ENCODE results near the gene WDR37. TPM values are rescaled to one million over a fixed set of nuclear protein-coding genes. Genes with fewer than 3 reads are reported as not detected.

WDR37 gene
- total and polyA plus RNA-seq, 2 donors (not counting 1 experiment from before 2014, with no cell fraction given), result 17.3 to 33.2 TPM

- ATAC-seq (ENCODE audit: low read depth) (no peak), DNase-seq (no peak)
- ChIA-PET POLR2A (no interaction called here), CTCF (no interaction called here)
- H3K4me1 Mint-ChIP-seq, result no peaks in the 10 kb centered on the region
- TF ChIP-seq CTCF (IDR thresholded peaks at IDR 0.05) (no peak), EZH2 (IDR thresholded peaks at IDR 0.05; ENCODE audit: borderline replicate concordance, insufficient read depth, low read depth, low read length, poor library complexity, severe bottlenecking) (no peak)
- no peaks in the 10 kb centered on the region for H3K79me2 ChIP-seq (ENCODE audit: control insufficient read depth, insufficient read depth, low read length)
- H3K9me3 ChIP-seq (ENCODE audit: control extremely low read depth in 1 of 3, control insufficient read depth in 2 of 3, insufficient read depth in 1 of 3, low read length in 2 of 3), result peaks cover 0 to 3% (median 0%) of the 10 kb centered on the region in 3 donors
- 92% methylated on average over 25 of the region's 27 CpGs for WGBS (ENCODE audit: insufficient coverage)
- H2AFZ ChIP-seq (ENCODE audit: insufficient read depth, low read depth, low read length, poor library complexity, severe bottlenecking), result no peak overlapping the region
- no peak overlapping the region for H3K4me3 Mint-ChIP-seq
- H3K9ac ChIP-seq (ENCODE audit: low read length), result no peak overlapping the region
- H4K20me1 ChIP-seq (ENCODE audit: control insufficient read depth, insufficient read depth, low read length, poor library complexity, severe bottlenecking), result no peaks in the 10 kb centered on the region
- H3K4me1 ChIP-seq (ENCODE audit: control insufficient read depth in 2 of 2, insufficient read depth in 2 of 2, low read length in 2 of 2), result no peaks in the 10 kb centered on the region
- H3K9me3 Mint-ChIP-seq (ENCODE audit: insufficient read depth), result no peaks in the 10 kb centered on the region
- intact Hi-C loops (cut with micrococcal nuclease), result no loop called here
- no peak overlapping the region for H3K4me2 ChIP-seq (replicated peaks; ENCODE audit: low read depth, low read length, poor library complexity, severe bottlenecking)
- H3K4me3 ChIP-seq (ENCODE audit: control extremely low read depth in 1 of 5, extremely low read depth in 1 of 5, insufficient read depth in 1 of 5, low read depth in 2 of 5, low read length in 4 of 5), result no peak overlapping the region
- H3K27me3 Mint-ChIP-seq, result peaks cover 5% of the 10 kb centered on the region
- H3K36me3 ChIP-seq (replicated peaks in 1 of 2; ENCODE audit: control extremely low read depth in 1 of 2, control insufficient read depth in 1 of 2, extremely low read depth in 1 of 2, insufficient read depth in 2 of 2, low read length in 1 of 2), result no peaks in the 10 kb centered on the region
- no peak overlapping the region for H3K27ac Mint-ChIP-seq
- no peak overlapping the region for H3K27ac ChIP-seq (ENCODE audit: low read length in 2 of 2)
- H3K27me3 ChIP-seq (replicated peaks in 1 of 4; ENCODE audit: control extremely low read depth in 1 of 4, control insufficient read depth in 3 of 4, insufficient read depth in 4 of 4, low read length in 3 of 4), result no peaks in the 10 kb centered on the region
These were observed 116.9 kb downstream of the WDR37 start for GRCh38 chr10:1173091-1173490.

- no peak overlapping the region for H3K27ac ChIP-seq (ENCODE audit: low read length in 2 of 2)
- no peaks in the 10 kb centered on the region for H3K79me2 ChIP-seq (ENCODE audit: control insufficient read depth, insufficient read depth, low read length)
- Mint-ChIP-seq H3K4me1 (no peaks in the 10 kb centered on the region), H3K4me3 (no peak overlapping the region), H3K27ac (no peak overlapping the region), H3K9me3 (ENCODE audit: insufficient read depth) (no peaks in the 10 kb centered on the region), H3K27me3 (peaks cover 4% of the 10 kb centered on the region)
- no peak overlapping the region for H3K4me3 ChIP-seq (ENCODE audit: control extremely low read depth in 1 of 5, extremely low read depth in 1 of 5, insufficient read depth in 1 of 5, low read depth in 2 of 5, low read length in 4 of 5)
- H3K4me1 ChIP-seq (ENCODE audit: control insufficient read depth in 2 of 2, insufficient read depth in 2 of 2, low read length in 2 of 2), result no peaks in the 10 kb centered on the region
- peaks cover 0 to 3% (median 0%) of the 10 kb centered on the region in 3 donors for H3K9me3 ChIP-seq (ENCODE audit: control extremely low read depth in 1 of 3, control insufficient read depth in 2 of 3, insufficient read depth in 1 of 3, low read length in 2 of 3)
- H3K9ac ChIP-seq (ENCODE audit: low read length), result no peak overlapping the region
- TF ChIP-seq CTCF (IDR thresholded peaks at IDR 0.05) (no peak), EZH2 (IDR thresholded peaks at IDR 0.05; ENCODE audit: borderline replicate concordance, insufficient read depth, low read depth, low read length, poor library complexity, severe bottlenecking) (no peak)
- no peak for ATAC-seq (ENCODE audit: low read depth)
- no peaks in the 10 kb centered on the region for H4K20me1 ChIP-seq (ENCODE audit: control insufficient read depth, insufficient read depth, low read length, poor library complexity, severe bottlenecking)
- H3K27me3 ChIP-seq (replicated peaks in 1 of 4; ENCODE audit: control extremely low read depth in 1 of 4, control insufficient read depth in 3 of 4, insufficient read depth in 4 of 4, low read length in 3 of 4), result no peaks in the 10 kb centered on the region
- ChIA-PET CTCF (no interaction called here), POLR2A (no interaction called here)
- no peak for DNase-seq
- H3K36me3 ChIP-seq (replicated peaks in 1 of 2; ENCODE audit: control extremely low read depth in 1 of 2, control insufficient read depth in 1 of 2, extremely low read depth in 1 of 2, insufficient read depth in 2 of 2, low read length in 1 of 2), result no peaks in the 10 kb centered on the region
- intact Hi-C loops (cut with micrococcal nuclease), result no loop called here
- H3K4me2 ChIP-seq (replicated peaks; ENCODE audit: low read depth, low read length, poor library complexity, severe bottlenecking), result no peak overlapping the region
- 71% methylated on average over 3 of the region's 5 CpGs for WGBS (ENCODE audit: insufficient coverage)
- H2AFZ ChIP-seq (ENCODE audit: insufficient read depth, low read depth, low read length, poor library complexity, severe bottlenecking), result no peak overlapping the region
These were observed 117.8 kb downstream of the WDR37 start for GRCh38 chr10:1174022-1174421.

Data from B cell (primary cell).